ENCODE measurements around the gene IL1RN. TPM values are rescaled to one million over a fixed set of nuclear protein-coding genes. Genes with fewer than 3 reads are reported as not detected.
"Not testable (repeated sequence)": the region's sequence is repeated elsewhere in the genome, so short reads cannot be mapped to it uniquely, and the experiment has no call there.

The IL1RN gene
- total RNA-seq = 2.4 and 3.0 TPM in 2 replicates

GRCh38 chr2:113126845-113127645 lies at the start of gene IL1RN:
Gene IL1RN, plus strand, starts transcription at chr2:113127598. Its CDS starts 27 bp downstream, at chr2:113127625.
- intact Hi-C loops (cut with micrococcal nuclease) = no loop called here

DNA sequence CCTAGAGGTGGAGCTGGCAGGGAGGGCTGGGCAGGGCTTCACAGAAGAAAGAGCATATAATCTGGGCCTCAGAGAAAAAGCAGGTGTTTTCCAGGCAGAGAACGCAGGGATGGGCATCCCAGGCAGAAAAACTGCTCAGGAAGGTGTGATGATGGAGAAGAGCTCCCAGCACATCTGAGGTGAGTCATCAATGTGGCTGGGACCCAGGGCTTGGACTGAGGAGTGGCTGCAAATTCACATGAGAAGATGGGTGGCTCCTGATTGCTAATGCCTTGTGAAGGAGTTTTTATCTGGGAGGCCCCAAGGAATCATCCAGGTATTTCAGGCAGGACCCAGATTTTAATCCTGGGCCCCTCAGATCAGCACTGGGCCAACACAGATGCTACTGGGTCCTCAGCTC lies 49.5 kb upstream of the IL1RN start:
- intact Hi-C loops (cut with micrococcal nuclease) = no loop called here

GRCh38 chr2:113078350-113078839 lies 49.0 kb upstream of the IL1RN start:
- intact Hi-C loops (cut with micrococcal nuclease) = no loop called here

- intact Hi-C loops (cut with micrococcal nuclease) = no loop called here
Observed at GRCh38 chr2:113079131-113079530, 48.3 kb upstream of the IL1RN start.

DNA sequence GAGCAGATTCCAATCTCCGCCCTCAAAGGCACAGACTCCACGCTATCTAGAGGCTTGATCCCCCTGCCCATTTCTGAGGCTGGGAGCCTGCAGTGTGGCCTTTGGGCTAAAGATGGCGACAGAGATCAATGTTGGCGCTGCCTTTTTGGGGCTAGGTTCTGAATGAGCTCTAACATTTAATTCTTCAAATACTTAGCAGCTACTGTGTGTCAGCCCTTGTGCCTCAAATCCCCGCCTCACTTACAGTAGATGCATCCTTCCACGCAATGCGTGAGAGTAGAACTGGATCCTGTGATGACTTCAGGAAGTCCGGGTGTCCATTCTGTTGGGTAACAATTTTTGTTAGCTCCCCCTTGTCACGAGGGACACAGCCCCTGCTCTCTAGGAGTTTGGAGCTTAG lies 47.3 kb upstream of the IL1RN start:
- intact Hi-C loops (cut with micrococcal nuclease) = loop anchor here (1.0 to 5.0 kb wide), 6 partner anchors 58 to 312 kb away; no protein-coding TSS in a partner anchor

GRCh38 chr2:113081488-113082210 lies 45.7 kb upstream of the IL1RN start:
- intact Hi-C loops (cut with micrococcal nuclease) = loop anchor here (5.0 kb wide), 1 partner anchor 311 kb away; no protein-coding TSS in a partner anchor

- intact Hi-C loops (cut with micrococcal nuclease) = loop anchor here (5.0 kb wide), 1 partner anchor 309 kb away; no protein-coding TSS in a partner anchor
Observed at GRCh38 chr2:113083296-113083695, 44.1 kb upstream of the IL1RN start.

DNA sequence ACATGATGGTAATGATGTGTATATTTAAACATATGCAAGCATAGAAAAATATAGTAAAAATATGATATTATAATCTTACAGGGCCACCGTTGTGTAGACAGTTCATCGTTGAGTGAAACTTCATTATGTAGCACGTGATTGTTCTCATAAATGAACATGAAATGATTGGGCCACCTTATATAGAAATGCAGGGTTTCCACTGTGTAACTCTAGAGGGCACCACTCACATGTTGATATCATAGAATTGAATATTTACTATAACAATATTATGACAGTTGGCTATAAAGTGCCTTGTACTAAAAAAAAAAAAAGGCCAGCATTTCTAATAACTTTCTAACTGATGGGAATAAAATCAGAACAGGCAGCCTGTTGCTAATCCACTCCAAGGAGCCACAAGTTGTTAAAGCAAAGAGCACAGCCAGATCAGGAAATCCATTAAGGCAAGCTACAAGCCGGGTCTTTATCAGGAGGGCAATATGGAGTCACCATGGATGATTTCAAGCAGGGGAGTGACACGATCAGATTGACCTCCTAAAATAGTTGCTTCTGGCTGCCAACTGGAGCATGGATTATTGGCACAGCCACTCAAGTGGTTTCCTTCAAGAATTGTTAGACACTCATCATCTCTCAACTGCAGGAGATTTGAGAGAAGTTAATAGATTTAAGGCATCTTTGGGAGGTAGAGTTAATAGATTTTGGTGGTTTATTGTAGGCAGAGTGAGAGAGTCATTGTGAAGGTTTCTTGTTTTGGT lies 43.0 kb upstream of the IL1RN start:
- intact Hi-C loops (cut with micrococcal nuclease) = loop anchor here (1.0 to 5.0 kb wide), 4 partner anchors 54 to 308 kb away; no protein-coding TSS in a partner anchor

DNA sequence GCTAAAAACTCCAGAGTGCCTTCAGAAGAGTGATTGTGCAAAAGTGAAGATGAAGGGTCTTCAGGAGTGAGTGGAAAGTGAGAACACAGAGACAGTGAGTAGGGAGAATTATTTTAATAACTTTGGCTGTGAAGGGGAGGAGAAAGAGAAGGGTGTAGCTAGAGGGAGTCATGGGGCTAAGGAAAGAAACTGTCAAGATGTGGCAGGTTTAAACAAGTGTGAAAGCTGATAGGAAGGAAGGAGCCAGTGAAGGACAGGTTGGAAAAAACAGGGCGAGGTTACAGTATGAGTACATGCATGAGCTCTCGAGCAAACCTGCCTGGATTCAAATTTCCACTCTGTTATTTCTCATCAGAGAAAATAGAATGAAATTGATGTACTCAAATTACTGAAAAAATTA lies 41.9 kb upstream of the IL1RN start:
- intact Hi-C loops (cut with micrococcal nuclease) = loop anchor here (2.0 kb wide), 1 partner anchor 89 kb away; no protein-coding TSS in a partner anchor

- intact Hi-C loops (cut with micrococcal nuclease) = no loop called here
Observed at GRCh38 chr2:113088213-113088992, 39.0 kb upstream of the IL1RN start.

GRCh38 chr2:113089916-113090315 lies 37.5 kb upstream of the IL1RN start:
- intact Hi-C loops (cut with micrococcal nuclease) = no loop called here

- intact Hi-C loops (cut with micrococcal nuclease) = no loop called here
Observed at GRCh38 chr2:113091231-113091896, 36.0 kb upstream of the IL1RN start.

DNA sequence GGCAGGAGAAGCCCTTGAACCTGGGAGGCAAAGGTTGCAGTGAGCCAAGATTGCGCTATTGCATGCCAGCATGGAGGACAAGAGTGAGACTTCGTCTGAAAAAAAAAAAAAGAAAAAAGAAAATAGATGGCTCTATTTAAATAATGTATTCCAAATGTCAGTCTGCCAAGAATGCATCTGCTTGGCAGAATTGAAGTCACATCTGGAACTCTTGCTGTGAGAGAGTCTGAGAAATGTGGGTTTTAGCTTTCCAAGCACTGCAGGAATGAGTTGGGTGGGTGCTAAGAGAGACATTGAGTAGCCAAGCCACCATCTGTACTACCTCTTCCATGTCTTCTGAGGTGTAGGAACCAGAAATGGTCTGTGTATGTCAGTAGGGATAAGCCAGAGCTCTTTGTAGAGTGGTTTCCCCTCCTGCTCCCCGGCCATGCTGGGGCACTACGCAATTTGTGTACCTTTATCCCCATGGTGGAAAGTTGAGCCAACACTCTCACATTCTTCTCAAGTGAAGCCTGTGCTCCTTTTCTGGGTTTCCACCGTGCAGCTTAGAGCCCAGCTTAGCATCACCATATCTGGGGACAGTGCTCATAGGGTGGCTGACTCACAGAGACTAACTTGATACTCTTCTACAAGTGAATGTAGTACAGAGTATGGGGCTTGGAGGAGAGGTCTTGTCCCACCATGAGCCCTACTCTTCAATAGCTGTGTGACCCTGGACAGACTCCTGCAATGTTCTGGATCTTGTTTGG lies 34.4 kb upstream of the IL1RN start:
- intact Hi-C loops (cut with micrococcal nuclease) = no loop called here

DNA sequence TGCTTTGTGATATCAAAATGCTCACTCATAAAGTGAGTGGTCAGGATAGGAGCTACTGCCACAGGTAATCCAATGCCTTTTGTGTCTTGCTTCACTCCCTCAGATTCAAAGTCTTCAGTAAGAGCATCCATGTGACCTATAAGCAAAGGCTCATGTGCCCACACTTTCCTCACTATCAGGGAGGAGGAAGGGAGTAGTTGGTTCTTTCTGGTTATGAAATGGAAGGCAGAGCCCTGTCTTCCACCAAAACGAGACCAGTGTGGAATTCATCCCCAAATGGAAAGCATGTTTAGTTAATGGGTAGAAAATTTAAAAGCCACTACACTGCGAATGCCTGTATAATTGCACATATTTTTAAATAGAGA lies 33.8 kb upstream of the IL1RN start:
- intact Hi-C loops (cut with micrococcal nuclease) = no loop called here

- intact Hi-C loops (cut with micrococcal nuclease) = not testable (repeated sequence)
Observed at GRCh38 chr2:113096306-113096705, 31.1 kb upstream of the IL1RN start.

GRCh38 chr2:113096842-113097618 lies 30.4 kb upstream of the IL1RN start:
- intact Hi-C loops (cut with micrococcal nuclease) = not testable (repeated sequence)

DNA sequence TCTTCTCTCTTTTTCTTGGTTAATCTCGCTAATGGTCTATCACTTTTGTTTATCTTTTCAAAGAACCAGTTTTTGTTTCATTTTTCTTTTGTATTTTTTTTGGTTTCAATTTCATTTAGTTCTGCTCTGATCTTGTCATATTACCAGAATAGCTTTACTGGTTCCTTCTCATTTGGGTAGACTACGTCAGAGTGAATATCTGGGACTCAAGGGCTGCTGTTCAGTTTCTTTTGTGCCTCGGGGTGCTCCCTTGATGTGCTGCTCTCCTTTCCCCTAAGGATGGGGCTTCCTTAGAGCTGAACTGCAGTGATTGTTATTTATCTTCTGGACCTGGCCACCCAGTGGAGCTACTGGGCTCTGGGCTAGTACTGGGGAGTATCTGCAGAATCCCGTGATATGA lies 29.4 kb upstream of the IL1RN start:
- intact Hi-C loops (cut with micrococcal nuclease) = loop anchor here (1.0 to 2.0 kb wide), 4 partner anchors 18 to 101 kb away; partner anchors contain the start of gene PSD4

DNA sequence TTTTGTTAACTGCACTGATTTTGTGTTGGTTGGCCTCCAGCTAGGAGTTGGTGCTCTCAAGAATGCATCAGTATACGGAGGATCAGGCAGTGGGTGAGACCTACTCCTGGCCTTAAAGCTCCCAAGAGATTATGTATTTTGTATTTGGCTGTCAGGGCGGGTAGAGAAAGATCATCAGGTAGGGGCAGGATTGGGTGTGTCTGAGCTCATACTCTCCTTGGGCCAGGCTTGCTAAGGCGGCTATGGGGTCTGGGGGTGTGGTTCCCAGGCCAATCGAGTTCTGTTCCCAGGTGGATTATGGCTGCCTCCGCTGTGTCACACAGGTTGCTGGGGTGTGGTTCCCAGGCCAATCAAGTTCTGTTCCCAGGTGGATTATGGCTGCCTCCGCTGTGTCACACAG lies 28.9 kb upstream of the IL1RN start:
- intact Hi-C loops (cut with micrococcal nuclease) = loop anchor here (1.0 to 2.0 kb wide), 4 partner anchors 18 to 102 kb away; partner anchors contain the start of gene PSD4

Data from T-helper 1 cell treated with Interleukin-12 subunit alpha and Interleukin-12 subunit beta and Interleukin-4 antibody, amounts not matched to agents 30 ng/mL and 1 ng/mL, for 36 hours (primary cell).